ENCODE measurements around the gene SMC5.
A peak's percentile ranks its signal among the peaks of the same experiment; 100 is the strongest.

Gene SMC5

DNA sequence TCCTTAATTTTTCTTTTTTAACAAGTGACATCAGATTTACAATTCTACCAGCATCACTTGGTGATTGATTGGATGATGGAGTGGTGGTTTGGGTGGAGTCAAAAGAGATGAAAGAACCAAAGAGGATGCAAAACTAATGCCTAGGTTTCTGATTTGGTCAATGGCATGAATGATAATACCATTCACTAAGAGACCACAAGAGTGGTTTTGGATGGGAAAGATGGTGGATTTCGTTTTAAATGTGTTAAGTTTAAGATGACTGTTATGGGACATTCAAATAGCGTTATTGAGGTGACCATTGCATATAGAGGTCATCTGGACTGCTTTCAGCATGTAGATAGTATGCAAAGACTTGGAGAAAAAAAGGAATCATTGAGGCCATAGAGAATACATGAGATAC is 3.6 kb downstream of the SMC5 start:
- TF ChIP-seq, protein P1, sequence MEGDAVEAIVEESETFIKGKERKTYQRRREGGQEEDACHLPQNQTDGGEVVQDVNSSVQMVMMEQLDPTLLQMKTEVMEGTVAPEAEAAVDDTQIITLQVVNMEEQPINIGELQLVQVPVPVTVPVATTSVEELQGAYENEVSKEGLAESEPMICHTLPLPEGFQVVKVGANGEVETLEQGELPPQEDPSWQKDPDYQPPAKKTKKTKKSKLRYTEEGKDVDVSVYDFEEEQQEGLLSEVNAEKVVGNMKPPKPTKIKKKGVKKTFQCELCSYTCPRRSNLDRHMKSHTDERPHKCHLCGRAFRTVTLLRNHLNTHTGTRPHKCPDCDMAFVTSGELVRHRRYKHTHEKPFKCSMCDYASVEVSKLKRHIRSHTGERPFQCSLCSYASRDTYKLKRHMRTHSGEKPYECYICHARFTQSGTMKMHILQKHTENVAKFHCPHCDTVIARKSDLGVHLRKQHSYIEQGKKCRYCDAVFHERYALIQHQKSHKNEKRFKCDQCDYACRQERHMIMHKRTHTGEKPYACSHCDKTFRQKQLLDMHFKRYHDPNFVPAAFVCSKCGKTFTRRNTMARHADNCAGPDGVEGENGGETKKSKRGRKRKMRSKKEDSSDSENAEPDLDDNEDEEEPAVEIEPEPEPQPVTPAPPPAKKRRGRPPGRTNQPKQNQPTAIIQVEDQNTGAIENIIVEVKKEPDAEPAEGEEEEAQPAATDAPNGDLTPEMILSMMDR (IDR thresholded peaks at IDR 0.05; ENCODE audit: insufficient read depth, low read depth, low read length, missing control alignments) = no peak
- no peak overlapping the region for H3K4me3 ChIP-seq (ENCODE audit: low read length)
- DNase-seq (ENCODE audit: low read depth) = no peak

- TF ChIP-seq, protein P1 (IDR thresholded peaks at IDR 0.05; ENCODE audit: insufficient read depth, low read depth, low read length, missing control alignments) = no peak
- peak; percentile 34 for DNase-seq (ENCODE audit: low read depth)
- no peak overlapping the region for H3K4me3 ChIP-seq (ENCODE audit: low read length)
Observed at GRCh38 chr9:70262948-70263347, 4.2 kb downstream of the SMC5 start.

DNA sequence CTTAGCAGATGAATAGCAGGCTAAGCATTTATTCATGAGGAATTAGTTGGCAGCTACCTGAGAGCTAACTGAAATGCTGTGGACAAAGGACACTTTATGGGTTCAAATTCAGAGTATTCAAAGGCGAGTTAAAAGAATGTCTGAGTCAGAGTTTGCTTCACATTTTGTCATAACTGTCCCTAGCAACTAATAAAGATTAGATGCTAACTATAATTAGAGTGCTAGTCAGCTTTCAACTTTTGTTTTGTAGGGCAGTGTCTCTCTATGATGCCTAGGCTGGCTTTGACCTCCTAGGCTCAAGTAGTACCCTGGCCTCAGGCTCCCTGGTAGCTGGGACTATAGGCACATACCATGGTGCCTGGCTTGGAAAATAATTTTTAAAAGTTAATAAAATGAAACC is 4.6 kb downstream of the SMC5 start:
- DNase-seq (ENCODE audit: low read depth) = peak; percentile 43
- TF ChIP-seq, protein P1 (IDR thresholded peaks at IDR 0.05; ENCODE audit: insufficient read depth, low read depth, low read length, missing control alignments) = no peak
- H3K4me3 ChIP-seq (ENCODE audit: low read length) = no peak overlapping the region

- TF ChIP-seq, protein P1 (IDR thresholded peaks at IDR 0.05; ENCODE audit: insufficient read depth, low read depth, low read length, missing control alignments) = no peak
- DNase-seq (ENCODE audit: low read depth) = no peak
- H3K4me3 ChIP-seq (ENCODE audit: low read length) = no peak overlapping the region
Observed at GRCh38 chr9:70278305-70278704, 19.5 kb downstream of the SMC5 start.

DNA sequence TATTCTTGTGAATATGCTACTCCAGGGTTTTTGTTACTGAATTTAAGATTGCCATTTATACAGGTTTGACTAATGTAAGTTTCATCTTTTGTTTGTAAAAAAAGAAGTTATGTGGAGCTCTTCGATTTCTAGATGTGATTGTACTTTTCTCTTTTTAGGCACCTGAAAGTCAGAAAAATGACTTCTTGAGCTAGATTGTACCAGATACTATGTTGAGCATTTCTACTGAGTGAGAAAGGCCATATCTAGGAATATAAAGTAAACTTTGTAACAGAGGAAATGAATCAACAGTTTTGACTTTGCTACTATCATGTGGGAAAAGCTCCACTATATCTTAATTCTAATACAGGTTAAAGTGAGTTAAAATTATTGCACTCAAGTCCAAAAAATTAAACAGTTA is 25.1 kb downstream of the SMC5 start:
- TF ChIP-seq, protein P1 (IDR thresholded peaks at IDR 0.05; ENCODE audit: insufficient read depth, low read depth, low read length, missing control alignments) = no peak
- H3K4me3 ChIP-seq (ENCODE audit: low read length) = no peak overlapping the region
- no peak for DNase-seq (ENCODE audit: low read depth)

GRCh38 chr9:70285246-70285645 is 26.5 kb downstream of the SMC5 start:
- no peak for DNase-seq (ENCODE audit: low read depth)
- TF ChIP-seq, protein P1 (IDR thresholded peaks at IDR 0.05; ENCODE audit: insufficient read depth, low read depth, low read length, missing control alignments) = no peak
- H3K4me3 ChIP-seq (ENCODE audit: low read length) = no peak overlapping the region

DNA sequence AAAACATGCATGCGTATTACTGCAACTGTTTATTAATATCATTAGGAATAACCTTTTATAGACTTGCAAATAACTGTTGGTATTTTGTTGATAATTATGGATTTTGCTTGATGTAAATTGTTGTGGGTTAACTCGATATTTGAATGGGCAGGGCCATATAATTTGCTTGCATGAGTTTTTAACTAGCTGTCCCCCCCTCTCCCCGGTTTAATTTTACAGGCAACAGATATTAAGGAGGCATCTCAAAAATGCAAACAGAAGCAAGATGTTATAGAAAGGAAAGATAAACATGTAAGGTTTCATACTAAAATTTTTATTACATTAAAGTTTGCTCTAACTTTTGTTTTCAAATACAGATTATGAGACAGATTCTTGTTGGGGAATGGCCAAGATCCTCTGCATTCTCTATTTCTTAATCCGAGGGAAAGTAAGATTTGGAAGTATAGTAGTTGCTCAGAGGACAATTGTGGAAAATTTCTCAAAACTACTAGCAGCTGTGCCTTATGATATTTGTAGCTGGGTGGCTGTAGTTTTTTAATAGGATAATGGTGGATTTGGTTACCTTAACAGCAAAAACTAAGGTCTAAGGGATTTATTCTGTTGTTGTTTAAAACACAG is 27.3 kb downstream of the SMC5 start:
- no peak overlapping the region for H3K4me3 ChIP-seq (ENCODE audit: low read length)
- TF ChIP-seq, protein P1 (IDR thresholded peaks at IDR 0.05; ENCODE audit: insufficient read depth, low read depth, low read length, missing control alignments) = no peak
- no peak for DNase-seq (ENCODE audit: low read depth)

Data from epithelial cell of esophagus (primary cell).